Uterus (tissue), 4 donors: ENCODE measurements around the gene TMPRSS6. TPM values are rescaled to one million over a fixed set of nuclear protein-coding genes. Genes with fewer than 3 reads are reported as not detected.

ENCODE experiments used
- DNase-seq, 2 donors: peaks; one replicate each; pipeline ENCODE4 v3.0.0-alpha.2; 2019 to 2020
- H3K27ac ChIP-seq, 2 donors: fragments of 200-600 bp; sonication (generic); 1 replicate in 1 of 2; 2 replicates in 1 of 2; pipeline ENCODE4 v1.5.1; 2016 to 2018
- H3K27me3 ChIP-seq, 2 donors: fragments of 200-600 bp; sonication (generic); one replicate each; pipeline ENCODE4 v1.5.1; 2018 to 2019; ENCODE audit warnings: control low read depth in 1 of 2
- H3K36me3 ChIP-seq, 2 donors: fragments of 200-600 bp; sonication (generic); one replicate each; pipeline ENCODE4 v1.5.1; 2019; ENCODE audit warnings: control low read depth in 1 of 2
- H3K4me1 ChIP-seq, 2 donors: fragments of 200-600 bp; sonication (generic); one replicate each; pipeline ENCODE4 v1.5.1; 2018 to 2019; ENCODE audit warnings: control low read depth in 1 of 2
- H3K4me3 ChIP-seq, 2 donors: fragments of 200-600 bp; sonication (generic); 1 replicate in 1 of 2; 2 replicates in 1 of 2; pipeline ENCODE4 v1.5.1; 2018 to 2019; ENCODE audit warnings: mild to moderate bottlenecking in 1 of 2
- H3K9me3 ChIP-seq, 2 donors: fragments of 200-600 bp; sonication (generic); one replicate each; pipeline ENCODE4 v1.5.1; 2019; ENCODE audit warnings: control low read depth in 1 of 2
- POLR2A ChIP-seq, 2 donors: fragments of 450-650 bp; IDR thresholded peaks; one replicate each; pipeline ENCODE4 v1.6.1; 2016; ENCODE audit warnings: antibody characterized with exemption in 2 of 2, mild to moderate bottlenecking in 1 of 2, moderate library complexity in 1 of 2
- intact Hi-C: fragments of 100-400 bp; cut with DNase I; formaldehyde crosslinking; loops from one replicate; pipeline ENCODE4 v1.15.1; 2023; ENCODE audit warnings: low total_unique reads
- total RNA-seq, 4 donors: library from RNA; depleted of rRNA in 3 of 4; stranded (reverse); fragments of >200 nt in 3 of 4; gene quantifications; one replicate each; pipeline versions ENCODE4 v1.1.0 to v1.2.4, GENCODE V29; 2014 to 2023
- TF ChIP-seq, protein P1 (sequence below), 4 experiments: fragments of 200-600 bp in 2 of 4; fragments of 450-650 bp in 2 of 4; sonication (generic) in 2 of 4; IDR thresholded peaks; one replicate each; pipeline ENCODE4 v1.5.1; 2016 to 2019; ENCODE audit warnings: antibody characterized with exemption in 4 of 4, mild to moderate bottlenecking in 2 of 4, moderate library complexity in 1 of 4
- donor health status: DM: yes; HTN: yes; CAD: no.

Gene TMPRSS6
- total RNA-seq, 4 donors from 2014 or later: not detected

GRCh38 chr22:37019309-37020191, 90.0 kb downstream of the TMPRSS6 start, which contains the start of the genes MPST and TST:
Gene MPST, plus strand, starts transcription at chr22:37019742. Its CDS starts 95 bp downstream, at chr22:37019837.
Gene TST, minus strand, starts transcription at chr22:37019447. Its CDS starts 715 bp downstream, at chr22:37018732.
- DNase-seq: peak; percentile 76 to 77
- H3K9me3 ChIP-seq: no peaks in the 10 kb centered on the region
- H3K27me3 ChIP-seq: no peaks in the 10 kb centered on the region
- intact Hi-C loops: no loop called here
- peaks cover 3 to 13% of the 10 kb centered on the region in 2 donors for H3K4me1 ChIP-seq
- no peaks in the 10 kb centered on the region for H3K36me3 ChIP-seq
- H3K4me3 ChIP-seq: peak within 1 kb of the TSS; percentile 85 to 97
- peak within 1 kb of the TSS; percentile 90 for H3K27ac ChIP-seq
- TF ChIP-seq, protein P1, sequence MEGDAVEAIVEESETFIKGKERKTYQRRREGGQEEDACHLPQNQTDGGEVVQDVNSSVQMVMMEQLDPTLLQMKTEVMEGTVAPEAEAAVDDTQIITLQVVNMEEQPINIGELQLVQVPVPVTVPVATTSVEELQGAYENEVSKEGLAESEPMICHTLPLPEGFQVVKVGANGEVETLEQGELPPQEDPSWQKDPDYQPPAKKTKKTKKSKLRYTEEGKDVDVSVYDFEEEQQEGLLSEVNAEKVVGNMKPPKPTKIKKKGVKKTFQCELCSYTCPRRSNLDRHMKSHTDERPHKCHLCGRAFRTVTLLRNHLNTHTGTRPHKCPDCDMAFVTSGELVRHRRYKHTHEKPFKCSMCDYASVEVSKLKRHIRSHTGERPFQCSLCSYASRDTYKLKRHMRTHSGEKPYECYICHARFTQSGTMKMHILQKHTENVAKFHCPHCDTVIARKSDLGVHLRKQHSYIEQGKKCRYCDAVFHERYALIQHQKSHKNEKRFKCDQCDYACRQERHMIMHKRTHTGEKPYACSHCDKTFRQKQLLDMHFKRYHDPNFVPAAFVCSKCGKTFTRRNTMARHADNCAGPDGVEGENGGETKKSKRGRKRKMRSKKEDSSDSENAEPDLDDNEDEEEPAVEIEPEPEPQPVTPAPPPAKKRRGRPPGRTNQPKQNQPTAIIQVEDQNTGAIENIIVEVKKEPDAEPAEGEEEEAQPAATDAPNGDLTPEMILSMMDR (IDR thresholded peaks at IDR 0.05): peak in 3 of 4 experiments; percentile 52 to 87 (median 66)
- TF ChIP-seq POLR2A (IDR thresholded peaks at IDR 0.05): peak; percentile 39 to 79

GRCh38 chr22:37018815-37019308, 90.7 kb downstream of the TMPRSS6 start:
- H3K4me3 ChIP-seq: peak overlapping the region; percentile 85 to 97

GRCh38 chr22:37018086-37018814, 91.3 kb downstream of the TMPRSS6 start:
- Histone ChIP-seq H3K4me1 (peaks cover 3 to 13% of the 10 kb centered on the region in 2 donors), H3K36me3 (no peaks in the 10 kb centered on the region), H3K27me3 (no peaks in the 10 kb centered on the region), H3K4me3 (peak overlapping the region; percentile 85 to 97), H3K9me3 (no peaks in the 10 kb centered on the region), H3K27ac (peak overlapping the region; percentile 90)
- TF ChIP-seq POLR2A (IDR thresholded peaks at IDR 0.05): no peak
- TF ChIP-seq, protein P1 (IDR thresholded peaks at IDR 0.05): no peak
- no peak for DNase-seq
- intact Hi-C loops: no loop called here

More at GRCh38 chr22:37018815-37019308, 90.7 kb downstream of the TMPRSS6 start:
- H3K27me3 ChIP-seq: no peaks in the 10 kb centered on the region
- peaks cover 3 to 13% of the 10 kb centered on the region in 2 donors for H3K4me1 ChIP-seq
- intact Hi-C loops: no loop called here
- H3K9me3 ChIP-seq: no peaks in the 10 kb centered on the region
- TF ChIP-seq, protein P1 (IDR thresholded peaks at IDR 0.05): no peak
- TF ChIP-seq POLR2A (IDR thresholded peaks at IDR 0.05): no peak
- peak; percentile 78 to 79 for DNase-seq
- H3K27ac ChIP-seq: peak overlapping the region; percentile 90
- H3K36me3 ChIP-seq: no peaks in the 10 kb centered on the region

- Histone ChIP-seq H3K4me3 (no peak overlapping the region), H3K27ac (peak overlapping the region; percentile 1 to 31), H3K9me3 (no peaks in the 10 kb centered on the region), H3K36me3 (no peaks in the 10 kb centered on the region), H3K27me3 (no peaks in the 10 kb centered on the region), H3K4me1 (peaks cover 3 to 13% of the 10 kb centered on the region in 2 donors)
- no peak for DNase-seq
- TF ChIP-seq, protein P1 (IDR thresholded peaks at IDR 0.05): no peak
- no peak for TF ChIP-seq POLR2A (IDR thresholded peaks at IDR 0.05)
- intact Hi-C loops: no loop called here
Observed at GRCh38 chr22:37017356-37017755, 92.2 kb downstream of the TMPRSS6 start.
